ENCODE data around the gene LAMB1.

The LAMB1 gene

GRCh38 chr7:108017776-108018151 is 14.8 kb upstream of the LAMB1 start:
- DNase-seq (ENCODE audit: low read depth): no peak

GRCh38 chr7:108016841-108017775 is 14.1 kb upstream of the LAMB1 start:
- DNase-seq (ENCODE audit: low read depth): no peak

DNA sequence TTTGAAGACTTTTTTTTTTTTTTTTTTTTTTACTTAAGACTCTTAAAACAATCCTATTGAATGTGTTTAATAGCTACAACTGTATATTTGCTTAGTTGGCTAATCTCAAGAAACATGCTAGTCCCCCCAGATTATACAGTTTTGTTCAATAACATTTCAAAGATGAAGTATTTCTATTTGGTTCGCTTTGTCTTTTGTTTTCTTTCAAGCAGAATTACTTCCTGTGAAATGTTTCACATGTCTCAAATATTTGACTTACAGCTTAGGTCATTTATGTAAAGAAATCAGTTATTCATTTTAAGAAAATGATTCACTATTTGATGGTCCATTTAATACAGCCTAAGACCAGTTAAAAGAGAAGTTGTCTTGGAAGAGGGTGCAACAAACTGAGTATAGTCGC is 12.8 kb upstream of the LAMB1 start:
- no peak for DNase-seq (ENCODE audit: low read depth)

- no peak for DNase-seq (ENCODE audit: low read depth)
Observed at GRCh38 chr7:108014747-108015682, 12.1 kb upstream of the LAMB1 start.

DNA sequence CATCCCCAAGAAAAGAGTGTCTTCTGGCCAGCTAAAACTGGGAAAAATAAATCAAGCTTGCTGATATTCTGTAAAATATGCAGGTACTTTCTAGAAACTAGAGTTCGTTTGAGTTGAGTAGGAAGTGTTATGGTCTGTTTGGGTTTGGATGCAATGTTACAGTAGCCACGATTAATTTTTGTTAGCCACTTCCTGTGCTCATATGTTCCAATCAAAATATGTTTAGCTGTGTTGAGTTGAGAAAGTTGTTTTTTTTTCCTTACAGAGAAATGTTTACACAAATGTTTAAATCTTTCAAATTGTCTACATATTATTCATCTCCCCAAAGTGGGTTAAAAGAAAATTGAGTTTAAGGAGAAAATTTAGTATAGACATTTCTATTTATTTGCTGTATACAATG is 11.3 kb upstream of the LAMB1 start:
- DNase-seq (ENCODE audit: low read depth): no peak

DNA sequence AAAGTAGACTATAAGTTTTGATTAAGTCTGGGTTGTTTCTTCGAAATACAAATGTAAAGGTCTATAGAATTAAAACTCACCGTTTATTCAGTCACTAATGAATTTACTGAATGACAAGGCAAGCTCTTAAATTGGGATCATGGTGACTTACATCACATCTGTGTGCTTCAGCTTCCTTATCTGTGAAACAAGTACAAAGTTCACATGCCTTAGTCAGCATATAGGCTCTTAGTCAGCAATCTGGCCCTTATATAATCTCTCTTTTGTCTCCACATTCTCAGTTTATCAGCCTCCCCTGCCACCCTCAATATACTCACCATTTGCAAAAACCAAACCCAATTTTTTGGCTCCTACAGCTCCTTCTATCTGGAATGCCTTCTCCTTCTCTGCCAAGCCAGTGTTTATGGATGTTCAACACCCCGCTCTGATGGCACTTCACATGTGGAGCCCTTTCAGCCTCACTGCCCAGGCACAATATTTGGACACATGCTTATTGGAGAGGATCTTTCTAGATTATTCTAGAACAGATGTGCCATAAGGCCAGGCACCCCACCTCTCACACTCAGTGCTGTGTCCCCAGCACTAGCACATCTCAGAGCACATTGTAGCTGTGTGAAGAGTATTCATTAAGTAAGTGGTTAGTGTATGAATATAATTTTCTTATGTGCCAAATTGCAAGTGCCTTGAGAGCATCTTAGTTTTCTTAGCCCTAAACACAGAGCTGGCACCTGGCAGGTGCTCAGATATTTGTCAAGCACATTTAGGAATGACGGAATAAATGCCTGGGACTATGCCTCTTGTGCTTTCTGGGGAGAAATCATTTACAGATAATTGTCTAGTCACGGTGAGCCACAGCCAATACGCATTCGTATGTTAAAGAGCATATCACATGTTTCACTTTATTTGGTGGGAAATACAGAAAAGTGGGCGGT is 9.8 kb upstream of the LAMB1 start:
- no peak for DNase-seq (ENCODE audit: low read depth)

- no peak for DNase-seq (ENCODE audit: low read depth)
Observed at GRCh38 chr7:108010377-108010776, 7.4 kb upstream of the LAMB1 start.

DNA sequence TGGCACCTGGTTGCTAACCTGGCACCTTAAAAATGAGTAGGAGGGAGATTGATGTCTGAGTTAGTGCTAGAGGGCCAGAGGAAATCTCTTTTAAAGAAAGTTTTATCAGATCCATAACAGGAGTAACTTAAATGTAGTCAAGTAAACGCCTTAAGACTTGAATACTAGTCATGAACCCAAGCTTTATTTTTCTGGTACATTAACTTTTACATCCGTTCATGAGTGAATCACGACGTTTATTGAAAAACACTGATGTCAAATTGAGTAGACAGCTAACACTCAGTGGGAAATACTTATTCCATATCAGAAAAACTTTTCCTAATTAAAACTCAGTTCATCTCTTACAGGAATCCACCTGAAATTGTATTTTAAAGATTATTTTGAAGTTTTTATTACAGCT is 6.9 kb upstream of the LAMB1 start:
- no peak for DNase-seq (ENCODE audit: low read depth)

DNA sequence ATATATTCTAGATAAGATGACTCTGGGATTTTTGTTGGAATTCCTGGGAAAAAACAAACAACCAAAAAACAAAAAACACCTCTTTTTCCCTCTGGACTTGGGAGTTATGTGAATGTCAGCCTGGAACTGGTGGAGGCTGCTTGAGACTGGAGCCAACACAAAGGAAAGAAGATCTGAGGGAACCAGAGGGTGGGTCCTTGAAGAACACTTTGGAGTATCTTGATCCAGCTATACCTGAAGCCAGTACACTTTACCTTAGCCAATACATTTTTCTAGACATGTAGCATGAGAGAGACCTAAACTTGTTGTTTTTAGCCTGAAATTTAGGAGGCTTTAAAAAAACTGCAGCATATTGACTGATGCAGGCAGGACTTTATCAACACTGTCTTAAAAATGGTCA is 5.9 kb upstream of the LAMB1 start:
- no peak for DNase-seq (ENCODE audit: low read depth)

- DNase-seq (ENCODE audit: low read depth): no peak
Observed at GRCh38 chr7:108008240-108008639, 5.3 kb upstream of the LAMB1 start.

DNA sequence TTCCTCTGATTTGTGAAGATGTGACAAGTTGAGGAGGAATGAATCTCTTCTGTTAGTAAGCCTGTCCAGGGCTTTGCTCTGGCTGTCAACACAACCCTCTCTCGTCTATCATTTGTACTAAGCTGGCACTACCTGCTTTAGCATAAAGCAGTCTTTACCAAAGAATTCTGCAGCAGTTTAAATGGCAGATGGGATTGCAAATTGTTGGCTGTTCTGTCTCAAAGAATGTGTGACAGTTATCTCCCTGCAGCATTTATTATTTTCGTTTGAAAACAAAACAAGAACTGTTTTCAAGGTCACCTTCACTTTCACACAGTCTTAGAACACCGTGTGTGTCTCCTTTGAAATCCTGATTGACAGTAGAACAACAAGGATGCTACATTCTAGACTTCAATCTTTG is 4.8 kb upstream of the LAMB1 start:
- DNase-seq (ENCODE audit: low read depth): no peak

DNA sequence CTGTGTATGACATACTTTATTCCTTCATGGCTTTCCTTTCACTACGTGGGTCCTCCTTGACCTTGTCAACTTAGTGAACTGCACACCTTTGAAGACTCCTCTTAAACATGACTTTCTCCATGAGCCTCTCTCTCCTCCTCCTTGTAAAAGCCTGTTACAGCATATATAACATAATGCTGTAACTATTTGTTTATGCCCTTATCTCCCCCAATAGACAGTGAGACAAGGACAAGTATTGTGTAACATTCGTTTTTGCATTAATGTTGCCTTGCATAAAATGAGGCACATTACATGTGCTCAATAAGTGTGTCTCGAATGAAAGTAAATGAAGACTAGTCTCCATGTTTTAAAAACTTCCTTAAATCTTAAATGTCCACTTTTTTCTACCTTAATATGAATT is 4.3 kb upstream of the LAMB1 start:
- no peak for DNase-seq (ENCODE audit: low read depth)

- DNase-seq (ENCODE audit: low read depth): no peak
Observed at GRCh38 chr7:108004220-108005142, 1.5 kb upstream of the LAMB1 start.

DNA sequence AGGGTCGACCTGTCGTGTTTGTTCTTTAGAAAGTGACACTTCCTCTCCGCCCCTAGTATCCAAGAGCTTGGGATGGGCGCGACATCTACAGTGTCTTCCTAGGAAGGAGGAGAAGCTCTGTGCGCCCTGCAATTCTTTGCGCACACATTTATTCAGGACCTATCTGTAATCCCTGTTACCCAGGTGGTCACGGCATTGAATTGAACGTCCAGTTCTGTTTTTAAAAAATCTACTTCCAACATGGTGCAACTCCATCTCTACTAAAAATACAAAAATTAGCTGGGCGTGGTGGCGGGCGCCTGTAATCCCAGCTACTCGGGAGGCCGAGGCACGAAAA is 606 bp upstream of the LAMB1 start:
- DNase-seq (ENCODE audit: low read depth): no peak

DNA sequence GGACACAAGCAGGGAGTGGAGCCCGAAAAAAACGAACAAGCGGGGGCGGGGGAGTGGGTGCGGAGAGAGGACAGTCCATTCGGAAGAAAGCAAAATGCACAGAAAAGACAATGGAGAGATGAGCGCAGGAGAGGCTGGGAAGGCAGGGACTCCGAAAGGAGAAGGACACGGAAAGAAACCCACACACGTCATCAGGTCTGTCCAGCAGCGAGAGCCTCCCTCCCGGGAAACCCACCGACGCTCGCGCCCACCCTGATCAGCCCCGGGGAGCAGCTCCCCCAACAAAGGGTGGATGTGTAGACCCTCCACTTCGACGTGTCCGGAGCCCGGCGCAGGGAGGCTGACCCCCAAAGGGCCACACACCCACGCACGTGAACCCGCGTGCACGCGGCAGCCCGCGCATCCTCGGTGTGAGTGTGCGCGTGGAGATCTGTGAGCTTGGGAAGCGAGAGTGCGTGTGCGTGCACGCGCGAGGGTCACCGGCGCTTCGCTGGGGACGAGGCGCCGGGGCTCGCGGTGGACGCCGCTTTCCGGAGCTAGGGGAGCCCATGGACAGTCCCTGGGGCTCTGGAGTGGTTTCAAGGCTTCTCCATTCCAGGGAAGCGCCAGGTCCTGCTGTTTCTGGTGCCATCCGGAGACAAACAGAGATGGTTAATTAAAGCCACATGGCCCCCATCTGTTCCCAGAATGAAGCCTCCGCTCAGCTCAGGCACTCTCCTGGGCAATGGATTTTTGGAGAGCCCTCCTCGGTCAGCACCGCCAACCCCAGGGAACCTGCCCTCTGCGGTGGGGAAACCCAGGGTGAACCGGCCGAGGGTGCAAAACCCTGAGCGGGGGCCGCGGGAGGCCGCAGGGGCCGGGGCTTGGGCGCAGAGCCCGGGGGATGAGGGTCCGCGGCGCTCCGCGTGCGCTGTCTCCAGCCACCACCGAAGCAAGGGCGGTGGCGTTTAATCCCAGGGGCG is 916 bp downstream of the LAMB1 start:
- no peak for DNase-seq (ENCODE audit: low read depth)

DNA sequence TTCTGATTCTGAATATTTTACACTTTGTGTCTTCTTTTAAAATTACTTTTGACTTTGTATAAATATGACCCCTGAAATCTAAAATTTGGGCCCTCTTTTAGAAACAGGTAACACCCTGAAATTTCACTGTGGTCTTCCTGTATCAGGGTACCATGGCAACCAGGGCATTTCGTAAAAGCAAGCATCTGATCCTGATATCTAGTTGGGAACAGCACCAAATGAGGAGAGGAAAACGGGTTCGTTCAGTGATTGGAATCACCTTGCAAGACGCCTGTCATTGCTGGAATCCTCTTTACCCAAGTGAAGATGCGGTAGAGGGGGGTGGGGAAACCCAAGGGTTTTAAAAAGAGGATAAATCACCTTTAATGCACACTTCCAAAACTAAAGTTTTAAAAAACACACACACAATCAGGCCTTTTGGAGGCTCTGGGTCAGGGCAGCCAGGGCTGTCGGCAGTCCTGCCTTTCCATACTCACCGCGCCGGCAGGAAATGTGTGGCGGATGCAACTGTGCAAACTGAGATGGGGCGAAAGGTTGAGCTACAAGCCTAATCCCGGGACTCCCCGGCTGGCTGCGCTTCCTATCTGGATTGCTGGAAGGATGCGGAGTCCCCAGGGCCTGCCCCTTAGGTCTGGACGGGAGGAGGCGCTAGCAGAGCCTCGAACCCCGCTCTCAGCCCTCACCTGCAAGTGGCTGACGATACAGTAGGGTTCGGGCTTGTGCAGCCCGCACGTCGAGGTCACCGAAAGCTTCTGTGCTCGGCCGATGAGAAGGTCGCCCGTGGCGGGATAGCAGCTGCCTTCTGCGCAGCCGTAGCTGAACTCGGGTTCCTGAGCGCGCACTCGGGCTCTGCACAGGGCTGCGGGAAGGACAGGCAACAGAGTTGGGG is 1.8 kb downstream of the LAMB1 start:
- no peak for DNase-seq (ENCODE audit: low read depth)

DNA sequence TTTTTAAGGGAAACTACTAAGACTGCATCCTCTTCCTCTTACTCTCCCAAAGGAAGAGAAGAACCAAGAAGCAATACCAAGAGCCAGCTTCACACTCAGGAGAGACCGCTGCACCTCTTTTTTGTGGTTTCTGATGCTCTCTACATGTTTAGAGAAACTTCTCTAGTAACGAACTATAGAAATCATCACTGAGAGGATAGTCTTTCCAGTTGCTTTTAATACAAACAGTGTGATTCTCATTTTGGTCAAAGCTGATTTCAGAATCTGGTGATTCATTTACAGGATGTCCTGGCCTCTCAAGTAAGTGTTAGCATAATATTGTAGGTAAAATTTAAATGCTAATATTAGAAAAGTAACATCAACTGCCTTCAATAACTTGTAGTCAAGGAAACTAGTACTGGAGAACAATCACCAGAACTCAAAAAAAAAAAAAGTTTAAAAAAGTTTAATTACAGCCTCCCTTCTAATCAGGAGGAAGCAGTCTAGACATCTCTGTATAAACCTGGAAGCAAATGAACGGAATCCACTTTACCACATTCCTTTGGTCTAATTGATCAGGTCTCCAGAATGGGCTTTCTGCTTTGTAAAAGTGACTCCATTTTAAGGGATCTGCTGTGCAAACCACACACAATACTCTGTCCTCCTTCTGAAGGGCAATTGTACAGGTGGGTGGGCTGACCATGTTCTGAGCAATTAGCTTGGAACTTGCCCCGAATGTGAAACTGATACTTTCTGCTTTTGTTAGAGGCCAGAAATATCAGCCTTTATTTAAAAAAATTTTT is 3.0 kb downstream of the LAMB1 start:
- no peak for DNase-seq (ENCODE audit: low read depth)
